HG03575 (cell line): Measurements from ENCODE around the gene USH2A.

ENCODE experiments used
- ATAC-seq: cut with Tn5 transposase; IDR thresholded peaks from one replicate; pipeline ENCODE4 v1.9.1; 2021; ENCODE audit not compliant: unreplicated experiment, insufficient number of reproducible peaks, low FRiP score; ENCODE audit errors: extremely low read depth

The USH2A gene

GRCh38 chr1:216086678-216087077 lies 336.6 kb downstream of the USH2A start:
- no peak for ATAC-seq

GRCh38 chr1:216081445-216081844 lies 341.8 kb downstream of the USH2A start:
- ATAC-seq, result no peak

GRCh38 chr1:216076751-216077150 lies 346.5 kb downstream of the USH2A start:
- no peak for ATAC-seq

GRCh38 chr1:216075339-216075738 lies 347.9 kb downstream of the USH2A start:
- no peak for ATAC-seq

- no peak for ATAC-seq
These were observed 349.3 kb downstream of the USH2A start for GRCh38 chr1:216073793-216074595.

- ATAC-seq, result no peak
These were observed 352.0 kb downstream of the USH2A start for GRCh38 chr1:216071262-216071661.

- ATAC-seq, result no peak
These were observed 358.6 kb downstream of the USH2A start for GRCh38 chr1:216064643-216065042.

GRCh38 chr1:216057947-216058346 lies 365.3 kb downstream of the USH2A start:
- ATAC-seq, result no peak

GRCh38 chr1:216057063-216057462 lies 366.2 kb downstream of the USH2A start:
- no peak for ATAC-seq

- no peak for ATAC-seq
These were observed 368.2 kb downstream of the USH2A start for GRCh38 chr1:216055004-216055403.

GRCh38 chr1:216054600-216054999 lies 368.6 kb downstream of the USH2A start:
- no peak for ATAC-seq

- no peak for ATAC-seq
These were observed 372.2 kb downstream of the USH2A start for GRCh38 chr1:216051071-216051470.

GRCh38 chr1:216049741-216050430 lies 373.4 kb downstream of the USH2A start:
- ATAC-seq, result no peak

- ATAC-seq, result no peak
These were observed 375.3 kb downstream of the USH2A start for GRCh38 chr1:216047811-216048572.

GRCh38 chr1:216046336-216046735 lies 376.9 kb downstream of the USH2A start:
- ATAC-seq, result no peak

- ATAC-seq, result no peak
These were observed 377.8 kb downstream of the USH2A start for GRCh38 chr1:216045400-216045799.

- ATAC-seq, result no peak
These were observed 378.7 kb downstream of the USH2A start for GRCh38 chr1:216044538-216044937.

GRCh38 chr1:216034506-216034905 lies 388.7 kb downstream of the USH2A start:
- ATAC-seq, result no peak

GRCh38 chr1:216032961-216033614 lies 390.2 kb downstream of the USH2A start:
- no peak for ATAC-seq
